ENCODE measurements around the gene TPP2.

- TF ChIP-seq, protein P1, sequence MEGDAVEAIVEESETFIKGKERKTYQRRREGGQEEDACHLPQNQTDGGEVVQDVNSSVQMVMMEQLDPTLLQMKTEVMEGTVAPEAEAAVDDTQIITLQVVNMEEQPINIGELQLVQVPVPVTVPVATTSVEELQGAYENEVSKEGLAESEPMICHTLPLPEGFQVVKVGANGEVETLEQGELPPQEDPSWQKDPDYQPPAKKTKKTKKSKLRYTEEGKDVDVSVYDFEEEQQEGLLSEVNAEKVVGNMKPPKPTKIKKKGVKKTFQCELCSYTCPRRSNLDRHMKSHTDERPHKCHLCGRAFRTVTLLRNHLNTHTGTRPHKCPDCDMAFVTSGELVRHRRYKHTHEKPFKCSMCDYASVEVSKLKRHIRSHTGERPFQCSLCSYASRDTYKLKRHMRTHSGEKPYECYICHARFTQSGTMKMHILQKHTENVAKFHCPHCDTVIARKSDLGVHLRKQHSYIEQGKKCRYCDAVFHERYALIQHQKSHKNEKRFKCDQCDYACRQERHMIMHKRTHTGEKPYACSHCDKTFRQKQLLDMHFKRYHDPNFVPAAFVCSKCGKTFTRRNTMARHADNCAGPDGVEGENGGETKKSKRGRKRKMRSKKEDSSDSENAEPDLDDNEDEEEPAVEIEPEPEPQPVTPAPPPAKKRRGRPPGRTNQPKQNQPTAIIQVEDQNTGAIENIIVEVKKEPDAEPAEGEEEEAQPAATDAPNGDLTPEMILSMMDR (optimal IDR thresholded peaks at IDR 0.05 in 1 of 3, IDR thresholded peaks at IDR 0.05 in 1 of 3, conservative IDR thresholded peaks at IDR 0.05 in 1 of 3; ENCODE audit: extremely low read depth in 1 of 3, insufficient read depth in 2 of 3, low read length in 3 of 3) = no peak
- no peak for TF ChIP-seq EZH2 (IDR thresholded peaks at IDR 0.05; ENCODE audit: low read length)
These were observed 102.7 kb downstream of the TPP2 start for GRCh38 chr13:102699504-102699903.
